IMR-90 (cell line): Measurements from ENCODE around the gene ZNF862. TPM values are rescaled to one million over a fixed set of nuclear protein-coding genes. Genes with fewer than 3 reads are reported as not detected.

Experiments
- ATAC-seq: fragments of 200-7000 bp; cut with Tn5 transposase; 2 replicates; pipeline ENCODE4 v1.9.1; 2020; ENCODE audit warnings: low read depth, mild to moderate bottlenecking, moderate library complexity
- BruUV-seq: library from RNA; stranded (reverse); fragments of 400-500 nt; replicated peaks from 2 replicates; lab custom pipeline; 2021; lab: Mats Ljungman, UMichigan
- CTCF ChIA-PET: fragments of 300-600 bp; formaldehyde crosslinking; extraction: SDS; loops from one replicate; lab custom pipeline; 2021; ENCODE audit warnings: antibody characterized with exemption; lab: Yijun Ruan, JAX
- POLR2A ChIA-PET: fragments of 300-600 bp; sonication (Branson Sonifier 250); formaldehyde crosslinking; loops from one replicate; lab custom pipeline; 2022; ENCODE audit warnings: antibody characterized with exemption; ENCODE audit not compliant: unreplicated experiment; lab: Charles Lee
- DNase-seq: peaks from one replicate; pipeline ENCODE4 v3.0.0; 2013
- H2AFZ ChIP-seq: replicated peaks from 2 replicates; pipeline ENCODE3; 2013; ENCODE audit warnings: low read length, mild to moderate bottlenecking; ENCODE audit not compliant: poor library complexity
- H2AK5ac ChIP-seq: 2 replicates; pipeline ENCODE4 v1.6.1; 2013; ENCODE audit warnings: low read depth, low read length, inconsistent platforms
- H2AK9ac ChIP-seq: replicated peaks from 2 replicates; pipeline ENCODE3; 2013; ENCODE audit warnings: mild to moderate bottlenecking, low read depth, low read length, moderate library complexity; ENCODE audit not compliant: poor library complexity
- H2BK120ac ChIP-seq: 2 replicates; pipeline ENCODE4 v1.6.1; 2013; ENCODE audit warnings: low read depth, low read length, inconsistent platforms
- H2BK15ac ChIP-seq: 3 replicates; pipeline ENCODE4 v1.6.1; 2013; ENCODE audit warnings: low read depth, low read length, inconsistent platforms
- H2BK20ac ChIP-seq: 2 replicates; pipeline ENCODE4 v1.6.1; 2013; ENCODE audit warnings: low read depth, mild to moderate bottlenecking, inconsistent platforms, low read length, moderate library complexity
- H2BK5ac ChIP-seq: 2 replicates; pipeline ENCODE4 v1.6.1; 2013; ENCODE audit warnings: mild to moderate bottlenecking, low read depth, low read length, inconsistent platforms; ENCODE audit not compliant: poor library complexity, severe bottlenecking
- H3K14ac ChIP-seq: replicated peaks from 2 replicates; pipeline ENCODE4 v1.6.1; 2013; ENCODE audit warnings: low read depth, low read length, inconsistent platforms
- H3K18ac ChIP-seq: 2 replicates; pipeline ENCODE4 v1.6.1; 2013; ENCODE audit warnings: low read depth, low read length, control low read depth
- H3K23ac ChIP-seq: 2 replicates; pipeline ENCODE4 v1.6.1; 2013; ENCODE audit warnings: low read depth, low read length, inconsistent platforms
- H3K27ac ChIP-seq: 2 replicates; pipeline ENCODE4 v1.5.1; 2013; ENCODE audit warnings: mild to moderate bottlenecking, control low read depth, low read length; ENCODE audit not compliant: insufficient read depth
- H3K27me3 ChIP-seq: 2 replicates; pipeline ENCODE4 v1.6.1; 2013; ENCODE audit warnings: low read length; ENCODE audit not compliant: control insufficient read depth, insufficient read depth
- H3K36me3 ChIP-seq: 2 replicates; pipeline ENCODE4 v1.6.1; 2013; ENCODE audit warnings: low read length, mixed read lengths; ENCODE audit not compliant: control insufficient read depth, insufficient read depth
- H3K4ac ChIP-seq: 2 replicates; pipeline ENCODE4 v1.6.1; 2013; ENCODE audit warnings: low read depth, low read length, inconsistent platforms
- H3K4me1 ChIP-seq: 2 replicates; pipeline ENCODE4 v1.6.1; 2013; ENCODE audit warnings: low read length, mixed read lengths; ENCODE audit not compliant: control insufficient read depth, insufficient read depth
- H3K4me2 ChIP-seq: 2 replicates; pipeline ENCODE4 v1.6.1; 2013; ENCODE audit warnings: low read depth, mild to moderate bottlenecking, control low read depth, low read length, moderate library complexity
- H3K4me3 ChIP-seq: 2 replicates; pipeline ENCODE4 v1.5.1; 2013; ENCODE audit warnings: low read depth, mild to moderate bottlenecking, control low read depth, low read length, moderate library complexity; ENCODE audit not compliant: insufficient read depth
- H3K56ac ChIP-seq: 2 replicates; pipeline ENCODE4 v1.6.1; 2013; ENCODE audit warnings: low read length, inconsistent platforms; ENCODE audit not compliant: insufficient read depth; ENCODE audit errors: extremely low read depth
- H3K79me1 ChIP-seq, 2 experiments: 2 replicates each; pipeline ENCODE4 v1.6.1; 2013; ENCODE audit warnings: low read length in 2 of 2, inconsistent platforms in 1 of 2, low read depth in 1 of 2
- H3K9ac ChIP-seq: 2 replicates; pipeline ENCODE4 v1.6.1; 2013; ENCODE audit warnings: low read depth, low read length, control low read depth
- H3K9me1 ChIP-seq: 2 replicates; pipeline ENCODE4 v1.6.1; 2013; ENCODE audit warnings: low read length, inconsistent platforms; ENCODE audit not compliant: insufficient read depth
- H3K9me3 ChIP-seq: 2 replicates; pipeline ENCODE4 v1.6.1; 2013; ENCODE audit warnings: low read length; ENCODE audit not compliant: control insufficient read depth, insufficient read depth
- H4K20me1 ChIP-seq: 2 replicates; pipeline ENCODE4 v1.6.1; 2013; ENCODE audit warnings: low read length, inconsistent platforms; ENCODE audit not compliant: insufficient read depth
- H4K5ac ChIP-seq: 2 replicates; pipeline ENCODE4 v1.6.1; 2013; ENCODE audit warnings: mild to moderate bottlenecking, low read depth, low read length, control low read depth
- H4K8ac ChIP-seq, 2 experiments: 2 replicates each; pipeline ENCODE4 v1.6.1; 2013; ENCODE audit warnings: low read depth in 2 of 2, low read length in 2 of 2, control low read depth in 1 of 2, inconsistent platforms in 1 of 2
- H4K91ac ChIP-seq: 2 replicates; pipeline ENCODE4 v1.6.1; 2013; ENCODE audit warnings: low read depth, low read length, inconsistent platforms; ENCODE audit not compliant: insufficient read depth
- CHD1 ChIP-seq: IDR thresholded peaks from 2 replicates; pipeline ENCODE4 v1.6.1; 2012; ENCODE audit warnings: low read depth, low read length, improper control_type of control experiment
- CTCF ChIP-seq: conservative IDR thresholded peaks from 2 replicates; pipeline ENCODE4 v1.5.1; 2012; ENCODE audit warnings: mild to moderate bottlenecking, low read depth, low read length, improper control_type of control experiment
- ELK1 ChIP-seq: fragments of 150-350 bp; IDR thresholded peaks from 2 replicates; pipeline ENCODE4 v1.6.1; 2016; ENCODE audit warnings: low read depth, mild to moderate bottlenecking, low read length, moderate library complexity, borderline replicate concordance
- MAZ ChIP-seq: IDR thresholded peaks from 2 replicates; pipeline ENCODE4 v1.6.1; 2012; ENCODE audit warnings: low read depth, mild to moderate bottlenecking, low read length, improper control_type of control experiment, moderate library complexity, borderline replicate concordance
- NFE2L2 ChIP-seq: fragments of 150-350 bp; IDR thresholded peaks from 2 replicates; pipeline ENCODE4 v1.6.1; 2016; ENCODE audit warnings: low read depth, mild to moderate bottlenecking, low read length
- RAD21 ChIP-seq: IDR thresholded peaks from 2 replicates; pipeline ENCODE4 v1.6.1; 2012; ENCODE audit warnings: low read length, improper control_type of control experiment
- RFX5 ChIP-seq: IDR thresholded peaks from 2 replicates; pipeline ENCODE4 v1.8.0; 2012; ENCODE audit warnings: low read depth, mild to moderate bottlenecking, low read length, moderate library complexity
- SMC3 ChIP-seq: fragments of 150-350 bp; IDR thresholded peaks from 2 replicates; pipeline ENCODE4 v1.6.1; 2016; ENCODE audit warnings: low read depth, mild to moderate bottlenecking, antibody characterized with exemption, low read length, moderate library complexity
- WGBS, 2 experiments: methylation state at CpG; one replicate each; pipeline versions ENCODE4 v1.1.5 to v1.1.7; 2013; ENCODE audit warnings: missing lambda C conversion rate in 2 of 2; ENCODE audit not compliant: insufficient read length in 1 of 2; ENCODE audit errors: extremely low coverage in 2 of 2; 5-methylcytosine and 5-hydroxymethylcytosine counted together
- dilution Hi-C: fragments of 300-500 bp; cut with HindIII; formaldehyde crosslinking; loops from one replicate; pipeline ENCODE4 v1.14.3; 2018; ENCODE audit warnings: low sequenced_read_pairs; ENCODE audit not compliant: unreplicated experiment
- in situ Hi-C: fragments of 300-500 bp; cut with MboI; formaldehyde crosslinking; loops from 3 replicates; pipeline ENCODE4 v1.14.3; 2019; ENCODE audit warnings: low sequenced_read_pairs, inconsistent platforms, mixed read lengths
- intact Hi-C: fragments of 100-400 bp; cut with micrococcal nuclease; formaldehyde crosslinking; loops from 2 replicates; pipeline ENCODE4 v1.10.0; 2022
- polyA plus RNA-seq, 3 experiments: library from polyadenylated mRNA; depleted of rRNA; stranded (reverse); fragments of >200 nt; gene quantifications; 2 replicates each; pipeline ENCODE4 v1.2.3, GENCODE V29; 2012; ENCODE audit warnings: low replicate concordance in 1 of 3
- total RNA-seq: library from RNA; depleted of rRNA; stranded (reverse); fragments of >200 nt; gene quantifications from 2 replicates; pipeline ENCODE4 v1.2.3, GENCODE V29; 2012

The ZNF862 gene
- total and polyA plus RNA-seq, 2 of the 4 experiments (the other 2 are of a cell fraction): 5.9 to 10.8 TPM

- Histone ChIP-seq H3K4ac (no peak overlapping the region), H3K4me1 (no peaks in the 10 kb centered on the region), H4K20me1 (no peaks in the 10 kb centered on the region), H3K9ac (no peak overlapping the region), H2BK120ac (no peak overlapping the region), H3K9me3 (no peaks in the 10 kb centered on the region), H3K23ac (no peak overlapping the region), H4K5ac (no peak overlapping the region), H2AK5ac (no peak overlapping the region), H3K79me1 (no peaks in the 10 kb centered on the region), H3K18ac (no peak overlapping the region), H3K27me3 (peaks cover 52% of the 10 kb centered on the region; the same call in 1 of the 2 replicates), H3K4me2 (no peak overlapping the region), H2BK20ac (no peak overlapping the region), H3K36me3 (no peaks in the 10 kb centered on the region), H3K27ac (no peak overlapping the region), H4K91ac (no peak overlapping the region), H3K4me3 (no peak overlapping the region), H2BK5ac (no peak overlapping the region), H2AFZ (no peak overlapping the region), H3K56ac (no peak overlapping the region), H2AK9ac (no peak overlapping the region), H3K9me1 (no peaks in the 10 kb centered on the region), H3K14ac (no peak overlapping the region), H2BK15ac (no peak overlapping the region), H4K8ac (no peak overlapping the region)
- CTCF ChIA-PET: no interaction called here
- in situ Hi-C loops: no loop called here
- DNase-seq (no peak), ATAC-seq (no peak)
- TF ChIP-seq MAZ: no peak
- no peak for TF ChIP-seq CHD1
- TF ChIP-seq RFX5: no peak
- no peak for TF ChIP-seq NFE2L2
- no peak for TF ChIP-seq ELK1
- TF ChIP-seq CTCF: no peak
- TF ChIP-seq SMC3: no peak
- no peak for TF ChIP-seq RAD21
- dilution Hi-C loops: no loop called here
- POLR2A ChIA-PET: no interaction called here
- WGBS, 2 experiments: 84% methylated on average over 6 of the region's 21 CpGs; no CpG with 5 or more reads in 1 of the 2 experiments
- intact Hi-C loops: no loop called here
- BruUV-seq: no TSS peak
Observed at GRCh38 chr7:149791411-149792219, 46.6 kb upstream of the ZNF862 start.
